IMR-90 (cell line): ENCODE data around the gene ZNF283. TPM values are rescaled to one million over a fixed set of nuclear protein-coding genes. Genes with fewer than 3 reads are reported as not detected.

Source experiments
- ATAC-seq: fragments of 200-7000 bp; cut with Tn5 transposase; 2 replicates; pipeline ENCODE4 v1.9.1; 2020; ENCODE audit warnings: low read depth, mild to moderate bottlenecking, moderate library complexity
- BruUV-seq: library from RNA; stranded (reverse); fragments of 400-500 nt; replicated peaks from 2 replicates; lab custom pipeline; 2021; lab: Mats Ljungman, UMichigan
- CTCF ChIA-PET: fragments of 300-600 bp; formaldehyde crosslinking; extraction: SDS; loops from one replicate; lab custom pipeline; 2021; ENCODE audit warnings: antibody characterized with exemption; lab: Yijun Ruan, JAX
- POLR2A ChIA-PET: fragments of 300-600 bp; sonication (Branson Sonifier 250); formaldehyde crosslinking; loops from one replicate; lab custom pipeline; 2022; ENCODE audit warnings: antibody characterized with exemption; ENCODE audit not compliant: unreplicated experiment; lab: Charles Lee
- DNase-seq: peaks from one replicate; pipeline ENCODE4 v3.0.0; 2013
- H2AFZ ChIP-seq: replicated peaks from 2 replicates; pipeline ENCODE3; 2013; ENCODE audit warnings: low read length, mild to moderate bottlenecking; ENCODE audit not compliant: poor library complexity
- H2AK5ac ChIP-seq: 2 replicates; pipeline ENCODE4 v1.6.1; 2013; ENCODE audit warnings: low read depth, low read length, inconsistent platforms
- H2AK9ac ChIP-seq: replicated peaks from 2 replicates; pipeline ENCODE3; 2013; ENCODE audit warnings: mild to moderate bottlenecking, low read depth, low read length, moderate library complexity; ENCODE audit not compliant: poor library complexity
- H2BK120ac ChIP-seq: 2 replicates; pipeline ENCODE4 v1.6.1; 2013; ENCODE audit warnings: low read depth, low read length, inconsistent platforms
- H2BK15ac ChIP-seq: 3 replicates; pipeline ENCODE4 v1.6.1; 2013; ENCODE audit warnings: low read depth, low read length, inconsistent platforms
- H2BK20ac ChIP-seq: 2 replicates; pipeline ENCODE4 v1.6.1; 2013; ENCODE audit warnings: low read depth, mild to moderate bottlenecking, inconsistent platforms, low read length, moderate library complexity
- H2BK5ac ChIP-seq: 2 replicates; pipeline ENCODE4 v1.6.1; 2013; ENCODE audit warnings: mild to moderate bottlenecking, low read depth, low read length, inconsistent platforms; ENCODE audit not compliant: poor library complexity, severe bottlenecking
- H3K14ac ChIP-seq: replicated peaks from 2 replicates; pipeline ENCODE4 v1.6.1; 2013; ENCODE audit warnings: low read depth, low read length, inconsistent platforms
- H3K18ac ChIP-seq: 2 replicates; pipeline ENCODE4 v1.6.1; 2013; ENCODE audit warnings: low read depth, low read length, control low read depth
- H3K23ac ChIP-seq: 2 replicates; pipeline ENCODE4 v1.6.1; 2013; ENCODE audit warnings: low read depth, low read length, inconsistent platforms
- H3K27ac ChIP-seq: 2 replicates; pipeline ENCODE4 v1.5.1; 2013; ENCODE audit warnings: mild to moderate bottlenecking, control low read depth, low read length; ENCODE audit not compliant: insufficient read depth
- H3K27me3 ChIP-seq: 2 replicates; pipeline ENCODE4 v1.6.1; 2013; ENCODE audit warnings: low read length; ENCODE audit not compliant: control insufficient read depth, insufficient read depth
- H3K36me3 ChIP-seq: 2 replicates; pipeline ENCODE4 v1.6.1; 2013; ENCODE audit warnings: low read length, mixed read lengths; ENCODE audit not compliant: control insufficient read depth, insufficient read depth
- H3K4ac ChIP-seq: 2 replicates; pipeline ENCODE4 v1.6.1; 2013; ENCODE audit warnings: low read depth, low read length, inconsistent platforms
- H3K4me1 ChIP-seq: 2 replicates; pipeline ENCODE4 v1.6.1; 2013; ENCODE audit warnings: low read length, mixed read lengths; ENCODE audit not compliant: control insufficient read depth, insufficient read depth
- H3K4me2 ChIP-seq: 2 replicates; pipeline ENCODE4 v1.6.1; 2013; ENCODE audit warnings: low read depth, mild to moderate bottlenecking, control low read depth, low read length, moderate library complexity
- H3K4me3 ChIP-seq: 2 replicates; pipeline ENCODE4 v1.5.1; 2013; ENCODE audit warnings: low read depth, mild to moderate bottlenecking, control low read depth, low read length, moderate library complexity; ENCODE audit not compliant: insufficient read depth
- H3K56ac ChIP-seq: 2 replicates; pipeline ENCODE4 v1.6.1; 2013; ENCODE audit warnings: low read length, inconsistent platforms; ENCODE audit not compliant: insufficient read depth; ENCODE audit errors: extremely low read depth
- H3K79me1 ChIP-seq, 2 experiments: 2 replicates each; pipeline ENCODE4 v1.6.1; 2013; ENCODE audit warnings: low read length in 2 of 2, inconsistent platforms in 1 of 2, low read depth in 1 of 2
- H3K9ac ChIP-seq: 2 replicates; pipeline ENCODE4 v1.6.1; 2013; ENCODE audit warnings: low read depth, low read length, control low read depth
- H3K9me1 ChIP-seq: 2 replicates; pipeline ENCODE4 v1.6.1; 2013; ENCODE audit warnings: low read length, inconsistent platforms; ENCODE audit not compliant: insufficient read depth
- H3K9me3 ChIP-seq: 2 replicates; pipeline ENCODE4 v1.6.1; 2013; ENCODE audit warnings: low read length; ENCODE audit not compliant: control insufficient read depth, insufficient read depth
- H4K20me1 ChIP-seq: 2 replicates; pipeline ENCODE4 v1.6.1; 2013; ENCODE audit warnings: low read length, inconsistent platforms; ENCODE audit not compliant: insufficient read depth
- H4K5ac ChIP-seq: 2 replicates; pipeline ENCODE4 v1.6.1; 2013; ENCODE audit warnings: mild to moderate bottlenecking, low read depth, low read length, control low read depth
- H4K8ac ChIP-seq, 2 experiments: 2 replicates each; pipeline ENCODE4 v1.6.1; 2013; ENCODE audit warnings: low read depth in 2 of 2, low read length in 2 of 2, control low read depth in 1 of 2, inconsistent platforms in 1 of 2
- H4K91ac ChIP-seq: 2 replicates; pipeline ENCODE4 v1.6.1; 2013; ENCODE audit warnings: low read depth, low read length, inconsistent platforms; ENCODE audit not compliant: insufficient read depth
- BHLHE40 ChIP-seq: fragments of 150-350 bp; IDR thresholded peaks from 2 replicates; pipeline ENCODE4 v1.6.1; 2016; ENCODE audit warnings: mild to moderate bottlenecking, low read depth, low read length
- CEBPB ChIP-seq: IDR thresholded peaks from 2 replicates; pipeline ENCODE4 v1.6.1; 2012; ENCODE audit warnings: low read depth, low read length, improper control_type of control experiment
- CHD1 ChIP-seq: IDR thresholded peaks from 2 replicates; pipeline ENCODE4 v1.6.1; 2012; ENCODE audit warnings: low read depth, low read length, improper control_type of control experiment
- CTCF ChIP-seq: conservative IDR thresholded peaks from 2 replicates; pipeline ENCODE4 v1.5.1; 2012; ENCODE audit warnings: mild to moderate bottlenecking, low read depth, low read length, improper control_type of control experiment
- ELK1 ChIP-seq: fragments of 150-350 bp; IDR thresholded peaks from 2 replicates; pipeline ENCODE4 v1.6.1; 2016; ENCODE audit warnings: low read depth, mild to moderate bottlenecking, low read length, moderate library complexity, borderline replicate concordance
- FOS ChIP-seq: fragments of 150-350 bp; IDR thresholded peaks from 2 replicates; pipeline ENCODE4 v1.6.1; 2016; ENCODE audit warnings: low read depth, low read length
- MAZ ChIP-seq: IDR thresholded peaks from 2 replicates; pipeline ENCODE4 v1.6.1; 2012; ENCODE audit warnings: low read depth, mild to moderate bottlenecking, low read length, improper control_type of control experiment, moderate library complexity, borderline replicate concordance
- MXI1 ChIP-seq: IDR thresholded peaks from 2 replicates; pipeline ENCODE4 v1.6.1; 2012; ENCODE audit warnings: low read depth, mild to moderate bottlenecking, low read length, moderate library complexity, borderline replicate concordance
- NFE2L2 ChIP-seq: fragments of 150-350 bp; IDR thresholded peaks from 2 replicates; pipeline ENCODE4 v1.6.1; 2016; ENCODE audit warnings: low read depth, mild to moderate bottlenecking, low read length
- POLR2A ChIP-seq: IDR thresholded peaks from 2 replicates; pipeline ENCODE4 v1.6.1; 2012; ENCODE audit warnings: mild to moderate bottlenecking, low read depth, low read length
- RAD21 ChIP-seq: IDR thresholded peaks from 2 replicates; pipeline ENCODE4 v1.6.1; 2012; ENCODE audit warnings: low read length, improper control_type of control experiment
- RCOR1 ChIP-seq: IDR thresholded peaks from 2 replicates; pipeline ENCODE4 v1.6.1; 2012; ENCODE audit warnings: mild to moderate bottlenecking, low read length, improper control_type of control experiment; ENCODE audit not compliant: insufficient replicate concordance
- RFX5 ChIP-seq: IDR thresholded peaks from 2 replicates; pipeline ENCODE4 v1.8.0; 2012; ENCODE audit warnings: low read depth, mild to moderate bottlenecking, low read length, moderate library complexity
- SMC3 ChIP-seq: fragments of 150-350 bp; IDR thresholded peaks from 2 replicates; pipeline ENCODE4 v1.6.1; 2016; ENCODE audit warnings: low read depth, mild to moderate bottlenecking, antibody characterized with exemption, low read length, moderate library complexity
- USF2 ChIP-seq: fragments of 150-350 bp; IDR thresholded peaks from 2 replicates; pipeline ENCODE4 v1.6.1; 2017; ENCODE audit warnings: mild to moderate bottlenecking, antibody characterized with exemption, low read length, low read depth
- WGBS, 2 experiments: methylation state at CpG; one replicate each; pipeline versions ENCODE4 v1.1.5 to v1.1.7; 2013; ENCODE audit warnings: missing lambda C conversion rate in 2 of 2; ENCODE audit not compliant: insufficient read length in 1 of 2; ENCODE audit errors: extremely low coverage in 2 of 2; 5-methylcytosine and 5-hydroxymethylcytosine counted together
- dilution Hi-C: fragments of 300-500 bp; cut with HindIII; formaldehyde crosslinking; loops from one replicate; pipeline ENCODE4 v1.14.3; 2018; ENCODE audit warnings: low sequenced_read_pairs; ENCODE audit not compliant: unreplicated experiment
- in situ Hi-C: fragments of 300-500 bp; cut with MboI; formaldehyde crosslinking; loops from 3 replicates; pipeline ENCODE4 v1.14.3; 2019; ENCODE audit warnings: low sequenced_read_pairs, inconsistent platforms, mixed read lengths
- intact Hi-C: fragments of 100-400 bp; cut with micrococcal nuclease; formaldehyde crosslinking; loops from 2 replicates; pipeline ENCODE4 v1.10.0; 2022
- polyA plus RNA-seq, 3 experiments: library from polyadenylated mRNA; depleted of rRNA; stranded (reverse); fragments of >200 nt; gene quantifications; 2 replicates each; pipeline ENCODE4 v1.2.3, GENCODE V29; 2012; ENCODE audit warnings: low replicate concordance in 1 of 3
- total RNA-seq: library from RNA; depleted of rRNA; stranded (reverse); fragments of >200 nt; gene quantifications from 2 replicates; pipeline ENCODE4 v1.2.3, GENCODE V29; 2012

Gene ZNF283
- total and polyA plus RNA-seq, 2 of the 4 experiments (the other 2 are of a cell fraction), result 2.1 to 5.0 TPM

- WGBS, 2 experiments, result no CpG with 5 or more reads among the region's 2 CpGs
- Histone ChIP-seq H3K79me1 (no peaks in the 10 kb centered on the region), H2BK15ac (no peak overlapping the region), H3K9ac (no peak overlapping the region), H2BK5ac (no peak overlapping the region), H3K4ac (no peak overlapping the region), H3K9me3 (peaks cover 40% of the 10 kb centered on the region), H3K56ac (no peak overlapping the region), H2BK120ac (no peak overlapping the region), H3K27ac (no peak overlapping the region), H3K27me3 (no peaks in the 10 kb centered on the region), H3K36me3 (no peaks in the 10 kb centered on the region), H4K91ac (no peak overlapping the region), H4K5ac (no peak overlapping the region), H3K14ac (no peak overlapping the region), H3K9me1 (no peaks in the 10 kb centered on the region), H2BK20ac (no peak overlapping the region), H3K23ac (no peak overlapping the region), H2AK9ac (no peak overlapping the region), H2AFZ (no peak overlapping the region), H2AK5ac (no peak overlapping the region), H4K20me1 (no peaks in the 10 kb centered on the region), H3K4me2 (no peak overlapping the region), H4K8ac (no peak overlapping the region), H3K4me3 (no peak overlapping the region), H3K4me1 (no peaks in the 10 kb centered on the region), H3K18ac (no peak overlapping the region)
- no TSS peak for BruUV-seq
- TF ChIP-seq USF2 (no peak), POLR2A (no peak), NFE2L2 (no peak), CEBPB (no peak), RAD21 (no peak), SMC3 (no peak), MAZ (no peak), BHLHE40 (no peak), MXI1 (no peak), ELK1 (no peak), RFX5 (no peak), FOS (no peak), CHD1 (no peak), CTCF (no peak), RCOR1 (no peak)
- ChIA-PET POLR2A (no interaction called here), CTCF (no interaction called here)
- ATAC-seq (no peak), DNase-seq (no peak)
- dilution Hi-C loops (no loop called here), intact Hi-C loops (no loop called here), in situ Hi-C loops (loop anchor here (25.0 kb wide), 1 partner anchor 629 kb away; no protein-coding TSS in a partner anchor)
Observed at GRCh38 chr19:43858174-43858573, 31.1 kb downstream of the ZNF283 start.
